GM19351 (cell line): ENCODE results near the gene FAM25A.

Experiments
- ATAC-seq: cut with Tn5 transposase; IDR thresholded peaks from one replicate; pipeline ENCODE4 v1.9.1; 2021; ENCODE audit warnings: mild to moderate bottlenecking, moderate library complexity; ENCODE audit not compliant: unreplicated experiment

FAM25A gene

GRCh38 chr10:87059401-87059800, 39.3 kb downstream of the FAM25A start:
- no peak for ATAC-seq

DNA sequence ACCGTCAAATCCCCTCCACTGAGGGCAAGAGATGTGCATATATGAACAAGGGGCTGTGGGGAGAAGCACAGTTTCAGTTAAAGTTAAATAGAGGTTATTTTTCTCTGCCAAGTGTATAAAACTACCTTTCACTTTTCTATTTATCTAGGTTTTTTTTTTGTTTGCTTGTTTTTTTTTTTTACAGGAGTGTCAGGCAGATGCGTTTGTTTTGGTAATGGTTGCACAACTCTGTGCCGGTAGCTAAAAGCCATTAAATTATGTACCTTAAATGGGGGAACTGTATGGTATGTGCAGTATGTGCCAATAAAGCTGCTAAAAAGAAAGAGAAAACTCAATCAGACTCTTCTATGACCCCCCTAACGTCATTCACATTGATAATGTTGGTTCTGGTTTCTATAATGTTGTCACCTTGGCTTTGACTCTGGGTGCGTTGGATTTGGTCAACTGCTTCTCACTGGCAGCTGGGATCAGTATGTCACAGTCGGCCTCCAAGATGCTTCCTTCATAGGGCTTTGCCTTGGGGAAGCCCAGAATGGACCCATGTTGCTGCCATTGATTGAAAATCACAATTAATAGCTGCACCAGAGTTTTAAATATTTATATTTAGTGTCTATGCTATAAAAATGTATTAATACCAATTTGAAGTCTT, 40.3 kb downstream of the FAM25A start:
- no peak for ATAC-seq

DNA sequence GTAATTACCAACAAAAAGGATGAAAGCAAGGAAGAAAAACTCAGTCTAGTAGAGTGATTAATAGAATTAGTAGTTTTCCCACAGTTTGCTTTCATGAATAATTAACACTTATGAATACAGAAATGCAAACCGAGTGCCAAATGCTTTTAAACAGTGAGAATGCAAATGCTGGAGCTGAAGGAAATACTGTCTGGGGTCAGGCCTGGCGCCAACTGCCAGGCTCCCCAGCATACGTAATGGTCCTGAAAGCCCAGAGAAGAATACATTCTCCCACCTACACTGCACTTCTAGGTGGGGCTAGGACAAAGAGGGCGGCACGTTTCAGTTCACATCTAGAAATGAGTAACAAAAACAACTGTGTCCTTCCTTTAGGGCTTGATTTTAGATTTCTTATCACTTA, 44.6 kb downstream of the FAM25A start:
- ATAC-seq, result no peak

DNA sequence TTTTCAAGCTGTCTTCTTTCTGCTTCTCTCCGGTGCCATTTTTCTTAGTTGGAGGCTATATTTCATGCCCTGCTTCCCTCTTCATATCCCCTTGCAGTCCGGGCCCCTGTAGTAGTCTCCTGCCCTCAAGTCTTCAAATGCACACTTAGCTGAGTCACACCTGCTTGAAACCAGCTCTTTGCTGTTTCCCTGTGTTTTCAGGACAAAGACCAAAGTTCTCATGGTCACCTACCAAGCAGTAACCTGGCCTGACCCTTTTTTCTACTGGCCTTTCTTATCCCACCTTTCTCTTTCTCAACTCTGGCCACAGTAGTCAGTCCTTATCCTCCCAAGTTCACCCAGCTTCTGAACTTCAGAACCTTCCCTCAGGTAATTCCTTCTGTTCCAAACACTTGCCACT, 46.1 kb downstream of the FAM25A start:
- no peak for ATAC-seq

- ATAC-seq, result no peak
Observed at GRCh38 chr10:87066865-87067264, 46.8 kb downstream of the FAM25A start.

DNA sequence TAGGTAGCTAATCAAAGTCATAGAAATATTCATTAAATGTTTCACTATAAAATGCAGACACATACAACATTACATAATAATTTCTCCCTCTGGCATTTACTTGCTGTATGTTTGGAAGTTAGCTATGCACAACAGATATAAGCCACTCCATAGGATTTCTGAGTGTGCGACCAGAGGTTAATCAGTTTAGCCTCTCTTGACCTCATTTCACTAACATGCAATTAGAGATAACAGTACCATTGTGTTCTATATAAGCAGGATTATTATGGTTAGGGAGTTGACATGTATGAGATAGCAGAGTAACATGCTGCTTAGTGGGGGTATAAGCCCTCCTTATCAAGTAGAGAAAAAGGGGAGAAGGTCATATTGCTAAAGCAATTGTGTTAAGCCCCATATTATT, 48.2 kb downstream of the FAM25A start:
- ATAC-seq, result no peak

GRCh38 chr10:87072449-87072848, 52.4 kb downstream of the FAM25A start:
- ATAC-seq, result no peak
